Activated CD8-positive, alpha-beta memory T cell treated with anti-CD3 and anti-CD28 coated beads, Interleukin-2, amount 50 U/mL, for 1 hour (primary cell): Measurements from ENCODE around the gene HMGB2.
A peak's percentile ranks its signal among the peaks of the same experiment; 100 is the strongest.

Experiments used
- DNase-seq: peaks from one replicate; pipeline ENCODE4 v3.0.0-alpha.2; 2020; ENCODE audit errors: extremely low read depth

HMGB2 gene

DNA sequence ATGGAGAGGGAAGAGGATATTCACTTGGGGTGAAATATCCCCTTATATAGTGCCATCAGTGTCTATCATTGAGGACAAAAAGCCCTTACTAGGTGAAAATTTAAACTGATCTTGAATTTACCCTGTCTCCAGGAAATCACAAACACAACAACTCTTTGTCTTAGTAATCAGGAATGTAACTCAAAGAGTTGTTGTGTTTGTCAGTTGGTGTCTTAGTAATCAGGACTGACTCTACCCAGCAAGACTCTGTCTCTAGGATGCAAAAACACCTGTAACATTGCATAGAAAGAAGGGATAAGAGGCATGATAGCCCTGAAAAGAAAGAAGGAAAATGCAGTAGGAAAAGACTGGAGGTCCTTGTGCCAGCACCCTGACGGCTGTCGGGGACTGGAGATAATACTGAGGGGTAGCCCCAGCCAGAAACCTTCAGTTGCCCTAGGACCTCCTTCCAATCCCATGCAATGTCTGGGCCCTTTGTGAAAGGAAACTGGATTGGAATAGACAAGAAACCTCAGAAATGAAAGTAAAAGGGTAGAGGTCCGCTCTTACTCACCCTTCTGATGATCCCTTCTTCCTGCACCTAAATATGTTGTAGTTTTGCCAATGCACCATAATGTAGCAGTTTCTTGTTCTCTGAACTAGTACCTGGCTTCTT lies 45.3 kb downstream of the HMGB2 start:
- DNase-seq, result no peak

GRCh38 chr4:173288296-173288695 lies 45.9 kb downstream of the HMGB2 start:
- peak; percentile 36 for DNase-seq

- DNase-seq, result no peak
Measured at GRCh38 chr4:173287486-173287885, 46.7 kb downstream of the HMGB2 start.

DNA sequence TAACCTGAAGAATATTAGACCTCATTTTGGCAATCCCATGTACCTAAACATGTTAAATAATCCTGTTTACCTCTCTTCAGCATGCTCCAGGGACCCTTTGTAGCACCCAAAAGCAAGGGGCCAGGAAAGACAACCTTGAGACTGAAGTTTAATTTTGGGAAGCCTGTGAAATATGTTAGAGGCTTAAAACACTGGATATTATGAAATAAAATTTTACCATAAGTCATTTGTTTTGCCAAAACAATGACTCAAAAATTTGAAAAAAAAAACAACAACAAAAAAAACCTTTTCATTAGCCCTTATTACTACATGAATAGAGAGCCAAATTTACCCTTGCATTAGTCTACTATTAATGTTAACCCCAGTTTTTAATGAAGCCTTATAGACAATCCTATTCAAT lies 49.7 kb downstream of the HMGB2 start:
- no peak for DNase-seq

DNA sequence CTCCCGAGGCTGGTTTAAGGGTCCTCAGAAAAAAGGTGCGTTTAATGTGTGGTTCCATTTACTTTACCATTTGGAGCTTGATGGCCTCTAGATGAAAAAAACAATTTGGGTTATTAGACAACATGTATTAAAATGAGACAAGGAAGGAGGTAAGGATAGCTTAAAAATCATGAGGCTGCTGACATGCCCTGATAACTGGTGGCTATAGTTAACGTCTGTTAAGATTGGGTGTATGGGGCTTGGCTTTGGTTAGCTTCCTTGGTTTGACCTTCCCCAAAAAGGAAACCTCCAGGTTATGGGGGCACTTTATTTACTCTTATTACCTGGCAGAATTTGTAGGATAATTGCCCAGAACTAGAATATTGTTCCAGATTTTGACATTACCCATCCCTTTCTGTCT lies 51.5 kb downstream of the HMGB2 start:
- no peak for DNase-seq

DNA sequence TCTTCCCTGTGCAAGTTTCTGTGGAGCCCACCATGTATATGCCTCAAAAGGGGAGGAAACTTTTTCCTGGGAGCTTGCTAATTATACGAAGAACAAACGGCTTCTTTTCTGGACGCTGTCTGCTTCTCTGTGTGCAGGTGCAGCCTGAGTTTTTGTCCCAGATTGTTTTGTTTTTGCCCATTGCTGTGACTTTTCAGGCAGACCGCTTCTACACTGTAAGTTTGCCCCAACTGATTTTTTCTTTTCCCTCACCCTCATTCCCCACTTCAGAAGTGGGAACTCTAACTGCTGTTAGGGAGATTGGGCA lies 51.9 kb downstream of the HMGB2 start:
- no peak for DNase-seq

GRCh38 chr4:173281406-173282255 lies 52.5 kb downstream of the HMGB2 start:
- DNase-seq, result no peak
